ENCODE results near the gene METTL9.
"Not testable (repeated sequence)": the region's sequence is repeated elsewhere in the genome, so short reads cannot be mapped to it uniquely, and the experiment has no call there.

The METTL9 gene

DNA sequence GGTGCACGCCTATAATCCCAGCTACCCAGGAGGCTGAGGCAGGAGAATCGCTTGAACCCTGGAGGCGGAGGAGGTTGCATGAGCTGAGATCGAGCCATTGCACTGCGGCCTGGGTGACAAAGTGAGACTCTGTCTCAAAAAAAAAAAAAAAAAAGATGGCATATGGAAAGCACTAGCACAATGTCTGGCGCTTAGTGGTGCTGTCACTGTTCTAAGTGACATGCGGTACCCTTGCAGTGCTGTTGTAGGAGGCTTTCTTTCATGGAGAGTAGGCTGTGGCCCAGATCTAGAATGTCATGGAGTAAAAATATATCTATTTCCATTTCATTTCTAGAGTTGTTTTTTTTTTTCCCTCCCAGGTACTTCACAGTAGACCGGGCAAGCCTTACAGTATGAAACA lies 14.6 kb upstream of the METTL9 start:
- TF ChIP-seq JUND (IDR thresholded peaks at IDR 0.05; ENCODE audit: low read depth): no peak
- DNase-seq (ENCODE audit: low read depth in 1 of 2, low spot score in 1 of 2): no peak
- in situ Hi-C loops (cut with HindIII; ENCODE audit: low pct_unique_long_range_greater_than_20kb, low sequenced_read_pairs): no loop called here

DNA sequence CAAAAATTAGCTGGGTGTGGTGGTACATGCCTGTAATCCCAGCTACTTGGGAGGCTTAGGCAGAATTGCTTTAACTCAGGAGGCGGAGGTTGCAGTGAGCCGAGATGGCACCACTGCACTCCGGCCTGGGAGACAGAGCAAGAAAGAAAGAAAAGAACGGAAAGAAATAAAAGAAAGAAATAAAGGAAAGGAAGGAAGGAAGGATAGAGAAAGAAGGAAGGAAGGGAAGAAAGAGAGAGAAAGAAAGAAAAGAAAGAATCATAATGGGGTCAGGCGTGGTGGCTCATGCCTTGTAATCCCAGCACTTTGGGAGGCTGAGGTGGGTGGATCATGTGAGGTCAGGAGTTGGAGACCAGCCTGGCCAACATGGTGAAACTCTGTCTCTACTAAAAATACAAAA lies 10.8 kb upstream of the METTL9 start:
- DNase-seq (ENCODE audit: low read depth in 1 of 2, low spot score in 1 of 2); in situ Hi-C loops (cut with HindIII; ENCODE audit: low pct_unique_long_range_greater_than_20kb, low sequenced_read_pairs): not testable (repeated sequence)

DNA sequence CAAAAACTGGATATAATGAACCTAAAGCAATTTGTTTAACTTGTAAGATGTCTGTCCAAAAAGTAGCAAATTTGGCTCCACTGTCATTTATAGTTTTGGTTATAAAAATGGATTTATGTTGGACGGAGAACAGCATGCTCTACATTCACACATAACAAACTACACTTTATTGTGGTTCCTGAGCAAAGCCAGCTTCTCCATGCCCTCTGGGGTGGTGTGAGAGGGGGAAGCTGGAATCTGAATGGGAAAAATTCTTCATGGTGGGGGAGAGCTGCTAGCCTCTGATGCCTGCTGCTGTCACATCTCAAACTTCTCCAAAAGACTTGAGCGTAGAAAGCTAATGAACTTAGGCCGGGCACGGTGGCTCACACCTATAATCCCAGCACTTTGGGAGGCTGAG lies 9.8 kb upstream of the METTL9 start:
- in situ Hi-C loops (cut with HindIII; ENCODE audit: low pct_unique_long_range_greater_than_20kb, low sequenced_read_pairs): no loop called here
- DNase-seq (ENCODE audit: low read depth in 1 of 2, low spot score in 1 of 2): no peak
- no peak for TF ChIP-seq JUND (IDR thresholded peaks at IDR 0.05; ENCODE audit: low read depth)

DNA sequence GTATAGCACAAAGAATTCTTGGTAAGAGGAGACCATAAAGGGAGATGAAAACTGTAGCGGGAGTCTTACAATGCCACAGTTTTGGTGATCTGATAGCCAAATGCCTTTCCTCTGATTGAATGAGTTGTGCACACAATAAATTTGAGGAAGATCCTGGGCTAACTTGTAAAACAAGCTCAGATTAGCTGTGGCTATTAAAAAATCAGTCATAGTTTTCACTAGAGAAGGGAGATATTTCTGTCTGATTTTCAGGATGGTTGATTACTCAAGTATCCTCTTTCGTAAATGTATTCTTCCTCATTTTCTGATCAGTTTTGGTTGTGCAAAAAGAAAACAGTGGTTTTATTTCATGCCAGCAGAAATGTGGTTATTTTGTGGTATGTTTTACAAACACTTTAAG lies 9.1 kb upstream of the METTL9 start:
- in situ Hi-C loops (cut with HindIII; ENCODE audit: low pct_unique_long_range_greater_than_20kb, low sequenced_read_pairs): no loop called here
- DNase-seq (ENCODE audit: low read depth in 1 of 2, low spot score in 1 of 2): no peak
- TF ChIP-seq JUND (IDR thresholded peaks at IDR 0.05; ENCODE audit: low read depth): no peak

DNA sequence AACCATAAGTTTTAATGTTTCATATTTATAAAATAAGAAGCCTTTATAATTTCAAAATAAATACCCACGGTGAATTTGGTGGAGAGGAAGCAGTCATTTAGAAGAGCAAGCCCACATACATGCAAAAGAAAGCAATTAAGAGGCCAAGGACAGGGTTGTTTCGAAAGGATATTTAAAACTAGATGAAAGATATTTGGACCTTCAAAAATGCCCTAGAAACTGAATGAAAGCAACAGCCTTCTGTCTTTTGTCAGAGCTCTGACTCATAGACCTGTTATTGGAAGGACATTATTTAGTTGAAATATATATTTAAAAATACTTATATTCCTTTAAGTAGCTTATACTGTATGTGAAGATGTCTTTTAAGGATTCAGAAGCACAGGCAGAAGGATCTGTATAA lies 8.6 kb upstream of the METTL9 start:
- no peak for TF ChIP-seq JUND (IDR thresholded peaks at IDR 0.05; ENCODE audit: low read depth)
- no peak for DNase-seq (ENCODE audit: low read depth in 1 of 2, low spot score in 1 of 2)
- in situ Hi-C loops (cut with HindIII; ENCODE audit: low pct_unique_long_range_greater_than_20kb, low sequenced_read_pairs): no loop called here

DNA sequence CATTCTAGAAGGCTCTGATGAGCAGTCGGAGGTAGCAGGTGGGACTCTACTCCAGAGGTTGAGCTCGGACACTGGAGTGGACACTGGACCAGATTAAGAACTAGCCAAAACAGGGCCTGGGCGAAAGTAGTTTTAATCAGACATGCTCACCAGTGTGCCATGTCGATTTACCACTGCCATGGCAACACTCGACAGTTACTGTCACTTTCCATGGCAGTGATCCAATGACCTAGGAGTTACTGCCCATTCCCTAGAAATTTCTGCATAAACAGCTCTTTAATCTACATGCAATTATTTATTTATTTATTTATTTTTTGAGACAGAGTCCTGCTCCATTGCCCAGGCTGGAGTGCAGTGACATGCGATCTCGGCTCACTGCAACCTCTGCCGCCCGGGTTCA lies 7.2 kb upstream of the METTL9 start:
- in situ Hi-C loops (cut with HindIII; ENCODE audit: low pct_unique_long_range_greater_than_20kb, low sequenced_read_pairs): no loop called here
- TF ChIP-seq JUND (IDR thresholded peaks at IDR 0.05; ENCODE audit: low read depth): no peak
- DNase-seq (ENCODE audit: low read depth in 1 of 2, low spot score in 1 of 2): no peak

DNA sequence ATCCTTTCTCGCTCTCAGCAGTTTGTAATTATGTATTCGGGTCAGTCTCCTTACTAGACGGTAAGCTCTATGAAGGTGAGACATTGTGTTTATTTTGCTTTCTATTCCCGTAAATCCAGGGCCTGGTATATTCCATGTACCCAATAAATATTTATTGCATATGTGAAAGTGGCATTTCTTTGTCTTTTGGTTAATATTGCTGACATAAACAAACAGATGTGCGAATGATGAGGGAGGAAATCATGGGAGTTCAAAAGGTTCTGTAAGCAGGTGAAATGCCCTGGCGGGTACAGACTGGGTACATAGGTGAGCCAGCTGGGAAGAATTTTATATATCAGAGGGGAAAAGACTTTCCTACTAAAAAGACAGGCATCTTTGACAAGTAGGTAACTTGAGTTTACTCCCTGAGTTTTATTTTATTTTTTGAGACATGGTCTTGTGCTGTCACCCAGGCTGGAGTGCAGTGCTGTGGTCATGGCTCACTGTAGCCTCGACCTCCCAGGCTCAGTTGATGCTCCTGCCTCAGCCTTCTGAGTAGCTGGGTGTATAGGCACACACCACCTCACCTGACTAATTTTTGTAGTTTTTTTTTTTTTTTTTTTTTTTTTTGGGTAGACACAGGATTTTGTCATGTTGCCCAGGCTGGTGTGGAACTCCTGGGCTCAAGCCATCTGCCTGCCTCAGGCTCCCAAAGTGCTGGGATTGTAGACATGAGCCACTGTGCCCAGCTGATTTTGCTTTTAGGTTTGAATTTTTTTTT lies 5.7 kb upstream of the METTL9 start:
- DNase-seq (ENCODE audit: low read depth in 1 of 2, low spot score in 1 of 2): no peak
- in situ Hi-C loops (cut with HindIII; ENCODE audit: low pct_unique_long_range_greater_than_20kb, low sequenced_read_pairs): no loop called here
- no peak for TF ChIP-seq JUND (IDR thresholded peaks at IDR 0.05; ENCODE audit: low read depth)

DNA sequence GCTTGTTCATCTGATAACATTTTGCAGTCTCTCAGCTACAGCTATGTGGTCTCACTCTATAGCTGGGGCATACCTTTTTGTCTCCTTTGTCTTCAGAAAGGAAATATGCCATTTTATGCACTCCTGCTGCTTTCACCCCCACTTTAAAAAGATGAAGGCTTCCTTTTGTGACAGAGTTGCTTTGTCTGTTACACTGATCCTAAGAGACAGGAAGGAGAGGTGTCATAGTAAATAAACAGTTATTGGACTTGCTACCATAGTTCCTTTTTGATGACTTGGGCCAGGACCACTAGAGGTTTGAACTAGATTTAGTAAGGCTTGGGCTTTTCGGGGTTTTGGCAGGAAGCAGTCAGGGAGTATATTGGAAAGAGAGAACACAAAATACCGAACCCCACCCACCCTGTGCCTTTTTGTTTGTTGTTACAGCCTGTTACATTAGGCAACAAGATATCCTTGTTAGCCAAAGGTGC lies 1.8 kb upstream of the METTL9 start:
- in situ Hi-C loops (cut with HindIII; ENCODE audit: low pct_unique_long_range_greater_than_20kb, low sequenced_read_pairs): no loop called here
- TF ChIP-seq JUND (IDR thresholded peaks at IDR 0.05; ENCODE audit: low read depth): no peak
- DNase-seq (ENCODE audit: low read depth in 1 of 2, low spot score in 1 of 2): no peak

DNA sequence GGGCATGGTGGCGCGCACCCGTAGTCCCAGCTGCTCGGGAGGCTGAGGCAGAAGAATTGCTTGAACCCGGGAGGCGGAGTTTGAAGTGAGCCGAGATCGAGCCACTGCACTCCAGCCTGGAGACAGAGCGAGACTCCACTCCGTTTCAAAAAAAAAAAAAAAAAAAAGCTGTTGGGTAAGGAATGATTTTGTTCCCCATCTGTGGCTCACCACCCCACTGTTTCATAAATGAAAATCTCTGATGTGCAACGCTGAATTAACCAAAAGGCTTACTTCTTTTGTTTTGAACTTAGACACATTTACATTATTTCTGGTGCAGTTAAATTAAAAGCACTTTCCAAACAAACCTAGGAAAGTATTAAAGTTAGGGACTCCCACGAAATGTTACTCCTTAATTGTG lies 1.2 kb upstream of the METTL9 start:
- in situ Hi-C loops (cut with HindIII; ENCODE audit: low pct_unique_long_range_greater_than_20kb, low sequenced_read_pairs): no loop called here
- DNase-seq (ENCODE audit: low read depth in 1 of 2, low spot score in 1 of 2): no peak
- no peak for TF ChIP-seq JUND (IDR thresholded peaks at IDR 0.05; ENCODE audit: low read depth)

DNA sequence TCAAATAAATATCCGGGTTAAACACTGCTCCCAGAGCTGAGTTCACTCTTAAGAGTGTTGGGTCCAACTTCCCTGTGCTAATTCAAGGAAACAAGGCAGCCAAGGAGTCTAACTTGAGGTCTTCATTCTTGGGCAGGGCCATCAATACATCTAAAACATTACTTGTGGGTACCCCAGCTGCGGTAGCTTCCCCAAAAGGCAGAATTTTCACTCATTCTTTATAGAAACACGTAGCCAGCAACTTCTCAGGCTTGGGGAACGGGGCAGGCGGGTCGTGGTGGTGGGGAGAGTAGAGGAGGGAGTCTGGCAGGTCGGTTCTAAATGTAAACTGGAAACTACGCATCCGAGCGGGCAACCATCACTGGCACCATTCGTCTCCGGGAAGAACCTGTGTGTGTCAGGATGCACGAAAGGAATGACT lies 666 bp upstream of the METTL9 start:
- DNase-seq (ENCODE audit: low read depth in 1 of 2, low spot score in 1 of 2): peak in 1 of 2 experiments; percentile 10
- in situ Hi-C loops (cut with HindIII; ENCODE audit: low pct_unique_long_range_greater_than_20kb, low sequenced_read_pairs): no loop called here
- no peak for TF ChIP-seq JUND (IDR thresholded peaks at IDR 0.05; ENCODE audit: low read depth)

DNA sequence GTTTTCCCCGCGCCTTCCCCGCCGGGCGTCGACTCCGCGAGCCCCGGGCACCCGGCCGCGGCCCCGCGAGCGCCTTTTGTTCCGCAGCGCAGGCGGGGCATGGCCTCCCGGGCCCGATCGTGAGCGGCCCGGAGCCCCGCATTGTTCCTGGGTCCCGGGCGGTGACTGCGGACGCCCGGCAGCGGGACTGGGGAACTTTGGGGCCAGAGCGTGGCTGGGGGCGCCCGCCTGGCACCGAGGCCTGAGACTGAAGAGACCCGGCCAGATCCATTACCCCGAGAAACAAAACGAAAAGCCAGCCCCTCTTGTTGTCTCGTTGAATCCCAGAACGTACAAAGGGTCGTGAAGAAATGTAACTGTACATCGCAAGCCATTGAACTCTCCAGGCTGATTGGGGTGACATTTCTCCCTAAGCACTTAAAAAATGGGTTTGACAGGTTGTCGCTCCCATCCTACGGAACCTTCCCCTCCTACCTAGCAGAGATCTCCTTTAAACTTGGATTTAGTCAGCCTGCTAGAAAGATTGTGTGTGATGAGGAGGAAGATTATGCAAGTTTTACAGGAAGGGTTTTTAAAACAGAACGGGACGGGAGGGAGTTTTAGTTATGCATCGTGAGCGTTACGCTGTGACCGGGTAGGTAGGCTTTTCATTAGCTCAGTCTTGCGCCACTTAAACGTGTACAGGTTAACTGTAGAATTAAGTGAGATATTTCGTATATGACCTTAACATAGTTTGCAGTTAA lies 825 bp downstream of the METTL9 start:
- peak in 1 of 2 experiments; percentile 40 for DNase-seq (ENCODE audit: low read depth in 1 of 2, low spot score in 1 of 2)
- in situ Hi-C loops (cut with HindIII; ENCODE audit: low pct_unique_long_range_greater_than_20kb, low sequenced_read_pairs): no loop called here
- no peak for TF ChIP-seq JUND (IDR thresholded peaks at IDR 0.05; ENCODE audit: low read depth)

DNA sequence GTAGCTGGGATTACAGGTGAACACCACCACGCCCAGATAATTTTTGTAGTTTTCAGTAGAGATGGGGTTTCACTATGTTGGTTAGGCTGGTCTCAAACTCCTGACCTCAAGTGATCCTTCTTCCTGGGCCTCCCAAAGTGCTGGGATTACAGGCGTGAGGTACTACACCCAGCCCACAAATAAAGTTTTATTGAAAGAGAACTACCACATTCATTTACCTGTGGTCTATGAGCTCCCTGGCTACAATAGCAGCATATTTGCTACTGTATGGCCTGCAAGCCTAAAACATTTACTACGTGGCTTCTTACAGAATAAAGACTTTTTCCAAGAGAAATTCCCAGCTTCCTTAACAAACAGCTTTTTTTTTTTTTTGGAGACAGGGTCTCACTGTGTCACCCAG lies 3.4 kb downstream of the METTL9 start:
- in situ Hi-C loops (cut with HindIII; ENCODE audit: low pct_unique_long_range_greater_than_20kb, low sequenced_read_pairs): no loop called here
- no peak for DNase-seq (ENCODE audit: low read depth in 1 of 2, low spot score in 1 of 2)
- no peak for TF ChIP-seq JUND (IDR thresholded peaks at IDR 0.05; ENCODE audit: low read depth)

DNA sequence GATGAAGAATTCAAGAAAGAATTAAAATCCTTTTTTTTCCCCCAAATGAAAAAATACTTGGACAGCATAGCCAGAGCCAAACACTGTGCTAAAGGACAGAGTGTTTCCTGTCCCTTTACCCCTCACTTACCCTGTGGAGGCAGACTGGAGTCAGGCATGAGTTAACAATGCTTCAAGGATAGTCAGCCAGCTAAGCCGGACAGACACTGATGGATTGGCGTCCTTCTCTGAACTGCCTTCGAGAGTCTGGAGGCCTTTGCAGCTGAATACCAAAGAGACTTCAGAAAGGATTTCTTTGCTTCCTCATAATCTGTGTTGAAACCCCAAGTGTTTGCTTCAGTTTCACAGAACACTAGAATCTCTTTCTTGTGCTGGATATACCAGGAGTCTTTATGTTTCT lies 4.6 kb downstream of the METTL9 start:
- TF ChIP-seq JUND (IDR thresholded peaks at IDR 0.05; ENCODE audit: low read depth): no peak
- in situ Hi-C loops (cut with HindIII; ENCODE audit: low pct_unique_long_range_greater_than_20kb, low sequenced_read_pairs): no loop called here
- DNase-seq (ENCODE audit: low read depth in 1 of 2, low spot score in 1 of 2): no peak

DNA sequence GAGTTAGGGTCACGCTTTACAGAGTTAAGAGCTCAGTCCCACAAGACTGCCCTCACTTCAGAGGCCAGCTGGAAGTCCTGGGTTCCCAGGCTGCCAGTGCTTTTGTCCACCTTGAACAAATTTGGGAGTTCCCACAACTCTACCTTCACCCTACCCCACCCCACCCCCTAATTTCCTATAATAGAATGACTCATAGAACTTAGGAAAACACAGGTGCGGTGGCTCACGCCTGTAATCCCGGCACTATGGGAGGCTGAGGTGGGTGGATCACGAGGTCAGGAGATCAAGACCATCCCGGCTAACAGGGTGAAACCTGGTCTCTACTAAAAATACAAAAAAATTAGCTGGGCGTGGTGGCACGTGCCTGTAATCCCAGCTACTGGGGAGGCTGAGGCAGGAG lies 6.5 kb downstream of the METTL9 start:
- in situ Hi-C loops (cut with HindIII; ENCODE audit: low pct_unique_long_range_greater_than_20kb, low sequenced_read_pairs); DNase-seq (ENCODE audit: low read depth in 1 of 2, low spot score in 1 of 2): not testable (repeated sequence)
